H9 (cell line): ENCODE measurements around the gene GFY. TPM values are rescaled to one million over a fixed set of nuclear protein-coding genes. Genes with fewer than 3 reads are reported as not detected.

ENCODE experiments used
- DNase-seq: peaks from one replicate; pipeline ENCODE4 v3.0.0-alpha.2; 2017
- H2AFZ ChIP-seq: one replicate; pipeline ENCODE4 v1.6.1; 2013; ENCODE audit warnings: mild to moderate bottlenecking, low read length, control low read depth, moderate library complexity
- H2AK5ac ChIP-seq: 2 replicates; pipeline ENCODE4 v1.6.1; 2013; ENCODE audit warnings: low read length, control low read depth, mixed read lengths; ENCODE audit not compliant: insufficient read length
- H2BK120ac ChIP-seq: one replicate; pipeline ENCODE4 v1.6.1; 2013; ENCODE audit warnings: low read depth, mild to moderate bottlenecking, low read length, control low read depth, inconsistent platforms; ENCODE audit not compliant: poor library complexity, severe bottlenecking
- H2BK12ac ChIP-seq: 2 replicates; pipeline ENCODE4 v1.6.1; 2013; ENCODE audit warnings: low read length, control low read depth, mixed read lengths, low read depth; ENCODE audit not compliant: insufficient read length
- H2BK15ac ChIP-seq: 2 replicates; pipeline ENCODE4 v1.6.1; 2013; ENCODE audit warnings: low read depth, low read length, control low read depth
- H2BK20ac ChIP-seq: one replicate; pipeline ENCODE4 v1.6.1; 2013; ENCODE audit warnings: low read depth, mild to moderate bottlenecking, low read length, control low read depth, inconsistent platforms; ENCODE audit not compliant: poor library complexity, severe bottlenecking
- H2BK5ac ChIP-seq: 2 replicates; pipeline ENCODE4 v1.6.1; 2013; ENCODE audit warnings: low read length, control low read depth, mixed read lengths; ENCODE audit not compliant: insufficient read length
- H3K14ac ChIP-seq: 2 replicates; pipeline ENCODE4 v1.6.1; 2013; ENCODE audit warnings: low read length, control low read depth; ENCODE audit not compliant: insufficient read depth
- H3K18ac ChIP-seq: 2 replicates; pipeline ENCODE4 v1.6.1; 2013; ENCODE audit warnings: low read depth, mild to moderate bottlenecking, mixed read lengths, low read length, control low read depth; ENCODE audit not compliant: insufficient read length
- H3K23ac ChIP-seq: 2 replicates; pipeline ENCODE4 v1.6.1; 2013; ENCODE audit warnings: low read length, control low read depth, mixed read lengths, low read depth; ENCODE audit not compliant: insufficient read length
- H3K23me2 ChIP-seq: 2 replicates; pipeline ENCODE4 v1.6.1; 2013; ENCODE audit warnings: low read depth, mild to moderate bottlenecking, mixed read lengths, low read length, control low read depth; ENCODE audit not compliant: insufficient read length, poor library complexity, severe bottlenecking
- H3K27ac ChIP-seq: 2 replicates; pipeline ENCODE4 v1.5.1; 2013; ENCODE audit warnings: low read length, control low read depth, mixed read lengths, low read depth; ENCODE audit not compliant: insufficient read length
- H3K27me3 ChIP-seq: 2 replicates; pipeline ENCODE4 v1.6.1; 2013; ENCODE audit warnings: low read length, control low read depth, inconsistent platforms; ENCODE audit not compliant: insufficient read depth
- H3K4ac ChIP-seq: 2 replicates; pipeline ENCODE4 v1.6.1; 2013; ENCODE audit warnings: low read depth, mild to moderate bottlenecking, control low read depth, inconsistent platforms, low read length, moderate library complexity
- H3K4me1 ChIP-seq: 2 replicates; pipeline ENCODE4 v1.6.1; 2013; ENCODE audit warnings: low read length, control low read depth, inconsistent platforms; ENCODE audit not compliant: insufficient read depth
- H3K4me2 ChIP-seq: 2 replicates; pipeline ENCODE4 v1.6.1; 2013; ENCODE audit warnings: low read length, control low read depth, mixed read lengths; ENCODE audit not compliant: insufficient read length, insufficient read depth
- H3K56ac ChIP-seq: 2 replicates; pipeline ENCODE4 v1.6.1; 2013; ENCODE audit warnings: low read depth, mild to moderate bottlenecking, mixed read lengths, low read length, control low read depth; ENCODE audit not compliant: insufficient read length
- H3K79me1 ChIP-seq: 2 replicates; pipeline ENCODE4 v1.6.1; 2013; ENCODE audit warnings: low read depth, mild to moderate bottlenecking, moderate library complexity, low read length, control low read depth, inconsistent platforms; ENCODE audit not compliant: insufficient read depth, poor library complexity, severe bottlenecking
- H3K79me2 ChIP-seq: 2 replicates; pipeline ENCODE4 v1.6.1; 2013; ENCODE audit warnings: low read length, control low read depth, inconsistent platforms; ENCODE audit not compliant: insufficient read depth
- H3K9ac ChIP-seq: 2 replicates; pipeline ENCODE4 v1.6.1; 2013; ENCODE audit warnings: low read length, control low read depth, mixed read lengths; ENCODE audit not compliant: insufficient read length; ENCODE audit errors: extremely low read depth
- H3K9me3 ChIP-seq: one replicate; pipeline ENCODE4 v1.6.1; 2013; ENCODE audit warnings: low read depth, low read length, inconsistent platforms; ENCODE audit not compliant: control insufficient read depth
- H3T11ph ChIP-seq: one replicate; pipeline ENCODE4 v1.6.1; 2013; ENCODE audit warnings: mild to moderate bottlenecking, low read length, control low read depth, inconsistent platforms
- H4K20me1 ChIP-seq: one replicate; pipeline ENCODE4 v1.6.1; 2013; ENCODE audit not compliant: control insufficient read depth, insufficient read length, insufficient read depth
- H4K5ac ChIP-seq: 2 replicates; pipeline ENCODE4 v1.6.1; 2013; ENCODE audit warnings: low read depth, mild to moderate bottlenecking, mixed read lengths, low read length, control low read depth; ENCODE audit not compliant: insufficient read length
- H4K8ac ChIP-seq: replicated peaks from 2 replicates; pipeline ENCODE4 v1.6.1; 2013; ENCODE audit warnings: low read length, control low read depth, mixed read lengths, low read depth; ENCODE audit not compliant: insufficient read length
- H4K91ac ChIP-seq: 2 replicates; pipeline ENCODE4 v1.6.1; 2013; ENCODE audit warnings: low read depth, mild to moderate bottlenecking, moderate library complexity, mixed read lengths, low read length, control low read depth; ENCODE audit not compliant: insufficient read length
- H3K27ac Mint-ChIP-seq, 3 experiments: 2 replicates in 2 of 3; 3 replicates in 1 of 3; pipeline ENCODE4 v1.8.0; 2020 to 2021; ENCODE audit warnings: mixed read lengths in 3 of 3, mild to moderate bottlenecking in 1 of 3, moderate library complexity in 1 of 3
- H3K27me3 Mint-ChIP-seq: 2 replicates; pipeline ENCODE4 v1.8.0; 2021; ENCODE audit warnings: low read depth, mild to moderate bottlenecking, moderate library complexity, mixed read lengths
- H3K36me3 Mint-ChIP-seq, 3 experiments: 2 replicates in 2 of 3; 3 replicates in 1 of 3; pipeline ENCODE4 v1.8.0; 2020 to 2021; ENCODE audit warnings: low read depth in 3 of 3, mixed read lengths in 3 of 3; ENCODE audit not compliant: insufficient read depth in 1 of 3
- H3K4me1 Mint-ChIP-seq, 2 experiments: 2 replicates each; pipeline ENCODE4 v1.8.0; 2020; ENCODE audit warnings: mixed read lengths in 2 of 2
- H3K4me3 Mint-ChIP-seq, 2 experiments: 2 replicates in 1 of 2; 3 replicates in 1 of 2; pipeline ENCODE4 v1.8.0; 2020 to 2021; ENCODE audit warnings: mild to moderate bottlenecking in 2 of 2, mixed read lengths in 2 of 2, moderate library complexity in 1 of 2
- H3K9me3 Mint-ChIP-seq, 2 experiments: 2 replicates in 1 of 2; 3 replicates in 1 of 2; pipeline ENCODE4 v1.8.0; 2020; ENCODE audit warnings: mild to moderate bottlenecking in 2 of 2, mixed read lengths in 2 of 2, moderate library complexity in 1 of 2
- WGBS: extraction: QIAGEN DNeasy Blood & Tissue Kit; methylation state at CpG from one replicate; pipeline ENCODE4 v1.1.7; 2013; ENCODE audit warnings: missing lambda C conversion rate, low lambda C conversion rate, mixed read lengths; ENCODE audit not compliant: insufficient read length; ENCODE audit errors: extremely low coverage; 5-methylcytosine and 5-hydroxymethylcytosine counted together
- total RNA-seq: library from RNA; stranded (reverse); gene quantifications from 2 replicates; pipeline ENCODE4 v1.2.1, GENCODE V29; 2021
- TF ChIP-seq, protein P1 (sequence below): fragments of 200-600 bp; sonication (generic); conservative IDR thresholded peaks from 3 replicates; pipeline ENCODE4 v1.8.0; 2021; ENCODE audit warnings: antibody characterized with exemption, mild to moderate bottlenecking

The GFY gene
- total RNA-seq, 1 experiment from 2014 or later, result 1.3 TPM

DNA sequence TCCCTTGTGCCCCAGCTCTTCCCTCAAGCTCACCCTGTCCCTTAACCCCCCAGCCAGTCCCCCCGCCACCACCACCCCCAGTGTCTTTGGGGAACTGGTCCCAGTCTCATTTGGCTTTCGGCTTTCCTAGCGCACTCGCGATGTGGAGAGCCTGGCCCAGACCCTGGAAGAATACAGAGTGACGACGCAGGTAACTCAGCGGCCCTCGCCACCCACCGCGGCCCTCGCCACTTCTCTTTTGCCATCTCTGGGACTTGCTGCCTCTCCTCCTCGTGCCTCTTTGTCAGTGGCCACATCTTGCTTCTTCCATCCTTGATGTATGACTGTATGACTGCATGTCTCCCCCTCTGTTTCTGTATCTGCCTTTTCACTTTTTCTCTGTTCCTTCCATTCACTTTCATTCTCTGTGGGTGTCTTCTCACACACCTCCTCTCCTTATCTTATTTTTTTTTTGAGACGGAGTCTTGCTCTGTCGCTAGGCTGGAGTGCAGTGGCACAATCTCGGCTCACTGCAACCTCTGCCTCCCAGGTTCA lies 17.6 kb upstream of the GFY start:
- Histone ChIP-seq H2AK5ac (no peak overlapping the region), H4K8ac (no peak overlapping the region), H3K27me3 (no peaks in the 10 kb centered on the region), H3K79me2 (no peaks in the 10 kb centered on the region), H2BK12ac (no peak overlapping the region), H3K4me2 (no peak overlapping the region), H2BK20ac (no peak overlapping the region), H3T11ph (no peak overlapping the region), H2AFZ (no peak overlapping the region), H3K14ac (no peak overlapping the region), H3K4me1 (peaks cover 9% of the 10 kb centered on the region; the same call in 1 of the 2 replicates), H4K20me1 (peaks cover 2% of the 10 kb centered on the region), H3K9me3 (no peaks in the 10 kb centered on the region), H3K23me2 (no peaks in the 10 kb centered on the region), H2BK120ac (no peak overlapping the region), H4K91ac (no peak overlapping the region), H3K56ac (no peak overlapping the region), H3K27ac (no peak overlapping the region), H3K18ac (no peak overlapping the region), H4K5ac (no peak overlapping the region), H3K4ac (no peak overlapping the region), H2BK5ac (no peak overlapping the region), H3K23ac (no peak overlapping the region), H3K9ac (no peak overlapping the region), H2BK15ac (no peak overlapping the region), H3K79me1 (no peaks in the 10 kb centered on the region)
- Mint-ChIP-seq H3K9me3 (no peaks in the 10 kb centered on the region), H3K4me3 (no peak overlapping the region), H3K36me3 (no peaks in the 10 kb centered on the region; a peak in 1 of 7 replicates), H3K27me3 (peaks cover 9% of the 10 kb centered on the region), H3K4me1 (peaks cover 37 to 38% of the 10 kb centered on the region in 2 experiments), H3K27ac (no peak overlapping the region)
- TF ChIP-seq, protein P1, sequence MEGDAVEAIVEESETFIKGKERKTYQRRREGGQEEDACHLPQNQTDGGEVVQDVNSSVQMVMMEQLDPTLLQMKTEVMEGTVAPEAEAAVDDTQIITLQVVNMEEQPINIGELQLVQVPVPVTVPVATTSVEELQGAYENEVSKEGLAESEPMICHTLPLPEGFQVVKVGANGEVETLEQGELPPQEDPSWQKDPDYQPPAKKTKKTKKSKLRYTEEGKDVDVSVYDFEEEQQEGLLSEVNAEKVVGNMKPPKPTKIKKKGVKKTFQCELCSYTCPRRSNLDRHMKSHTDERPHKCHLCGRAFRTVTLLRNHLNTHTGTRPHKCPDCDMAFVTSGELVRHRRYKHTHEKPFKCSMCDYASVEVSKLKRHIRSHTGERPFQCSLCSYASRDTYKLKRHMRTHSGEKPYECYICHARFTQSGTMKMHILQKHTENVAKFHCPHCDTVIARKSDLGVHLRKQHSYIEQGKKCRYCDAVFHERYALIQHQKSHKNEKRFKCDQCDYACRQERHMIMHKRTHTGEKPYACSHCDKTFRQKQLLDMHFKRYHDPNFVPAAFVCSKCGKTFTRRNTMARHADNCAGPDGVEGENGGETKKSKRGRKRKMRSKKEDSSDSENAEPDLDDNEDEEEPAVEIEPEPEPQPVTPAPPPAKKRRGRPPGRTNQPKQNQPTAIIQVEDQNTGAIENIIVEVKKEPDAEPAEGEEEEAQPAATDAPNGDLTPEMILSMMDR, result no peak
- no peak for DNase-seq
- no CpG with 5 or more reads among the region's 16 CpGs for WGBS
